NCI-H1417 (cell line): Measurements from ENCODE around the gene CNOT9.
"Not testable (repeated sequence)": the region's sequence is repeated elsewhere in the genome, so short reads cannot be mapped to it uniquely, and the experiment has no call there.

Experiments
- DNase-seq, 3 experiments: peaks; one replicate each; lab custom pipeline; 2025; lab: John Stamatoyannopoulos, UW

Gene CNOT9

GRCh38 chr2:218568190-218569037 lies at the start of gene CNOT9, which contains the start of gene USP37:
Gene CNOT9 (plus strand): TSS chr2:218568839. CDS start chr2:218568955, 116 bp downstream.
Gene USP37 (minus strand): TSS chr2:218568351. CDS start chr2:218558653, 9,698 bp downstream.
- peak; percentile 94 to 99 (median 99) for DNase-seq

- DNase-seq = no peak
Measured at GRCh38 chr2:218518876-218519275, 49.8 kb upstream of the CNOT9 start.

GRCh38 chr2:218523651-218524050 lies 45.0 kb upstream of the CNOT9 start:
- no peak for DNase-seq

- not testable (repeated sequence) for DNase-seq
Measured at GRCh38 chr2:218528409-218528808, 40.2 kb upstream of the CNOT9 start.

GRCh38 chr2:218529990-218530389 lies 38.6 kb upstream of the CNOT9 start:
- no peak for DNase-seq

GRCh38 chr2:218536804-218537494 lies 31.7 kb upstream of the CNOT9 start:
- no peak for DNase-seq

- DNase-seq = no peak
Measured at GRCh38 chr2:218540015-218540414, 28.6 kb upstream of the CNOT9 start.

- no peak for DNase-seq
Measured at GRCh38 chr2:218546012-218546411, 22.6 kb upstream of the CNOT9 start.

GRCh38 chr2:218547511-218547910 lies 21.1 kb upstream of the CNOT9 start:
- no peak for DNase-seq

- no peak for DNase-seq
Measured at GRCh38 chr2:218547978-218548377, 20.7 kb upstream of the CNOT9 start.

- not testable (repeated sequence) for DNase-seq
Measured at GRCh38 chr2:218554225-218554624, 14.4 kb upstream of the CNOT9 start.

GRCh38 chr2:218555527-218555926 lies 13.1 kb upstream of the CNOT9 start:
- DNase-seq = no peak

- no peak for DNase-seq
Measured at GRCh38 chr2:218557941-218558340, 10.7 kb upstream of the CNOT9 start.

- DNase-seq = no peak
Measured at GRCh38 chr2:218558986-218559385, 9.7 kb upstream of the CNOT9 start.

- no peak for DNase-seq
Measured at GRCh38 chr2:218564056-218564455, 4.6 kb upstream of the CNOT9 start.

- no peak for DNase-seq
Measured at GRCh38 chr2:218566296-218566695, 2.3 kb upstream of the CNOT9 start.

- DNase-seq = peak in 2 of 3 experiments; percentile 92 to 93
Measured at GRCh38 chr2:218567797-218568189, 846 bp upstream of the CNOT9 start.

GRCh38 chr2:218569038-218569431 lies 396 bp downstream of the CNOT9 start:
- peak in 1 of 3 experiments; percentile 83 for DNase-seq

- DNase-seq = peak in 2 of 3 experiments; percentile 21 to 66
Measured at GRCh38 chr2:218569661-218570500, 1.2 kb downstream of the CNOT9 start.

GRCh38 chr2:218570850-218571249 lies 2.2 kb downstream of the CNOT9 start:
- DNase-seq = peak in 1 of 3 experiments; percentile 25

- DNase-seq = no peak
Measured at GRCh38 chr2:218576854-218577253, 8.2 kb downstream of the CNOT9 start.
